Measurements from ENCODE around the gene ERC1. TPM values are rescaled to one million over a fixed set of nuclear protein-coding genes. Genes with fewer than 3 reads are reported as not detected.
A peak's percentile ranks its signal among the peaks of the same experiment; 100 is the strongest.

Gene ERC1
- total and polyA plus RNA-seq, 3 experiments from 2014 or later: 11.0 to 24.2 (median 22.6) TPM

DNA sequence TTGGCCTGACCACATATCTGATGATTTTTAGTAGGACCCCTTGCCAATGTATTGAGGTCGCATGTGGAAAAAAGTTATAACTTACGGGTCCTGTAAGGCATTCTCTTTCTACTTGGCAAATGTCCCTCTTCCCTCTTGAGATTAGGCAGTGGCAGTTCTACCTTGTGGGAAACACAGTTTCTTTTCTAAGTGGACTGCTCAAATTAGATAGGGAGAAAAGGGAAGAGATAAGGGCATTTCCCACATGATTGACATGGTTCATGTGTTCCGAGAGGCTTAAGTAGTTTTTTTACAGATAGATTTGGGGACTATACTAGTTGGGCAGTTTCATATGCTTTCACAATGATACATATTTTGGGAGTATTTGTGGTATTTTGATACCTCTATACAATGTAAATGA is 448.7 kb downstream of the ERC1 start:
- H3K27ac ChIP-seq (ENCODE audit: low read depth, low read length): no peak overlapping the region
- POLR2A ChIA-PET: no interaction called here

DNA sequence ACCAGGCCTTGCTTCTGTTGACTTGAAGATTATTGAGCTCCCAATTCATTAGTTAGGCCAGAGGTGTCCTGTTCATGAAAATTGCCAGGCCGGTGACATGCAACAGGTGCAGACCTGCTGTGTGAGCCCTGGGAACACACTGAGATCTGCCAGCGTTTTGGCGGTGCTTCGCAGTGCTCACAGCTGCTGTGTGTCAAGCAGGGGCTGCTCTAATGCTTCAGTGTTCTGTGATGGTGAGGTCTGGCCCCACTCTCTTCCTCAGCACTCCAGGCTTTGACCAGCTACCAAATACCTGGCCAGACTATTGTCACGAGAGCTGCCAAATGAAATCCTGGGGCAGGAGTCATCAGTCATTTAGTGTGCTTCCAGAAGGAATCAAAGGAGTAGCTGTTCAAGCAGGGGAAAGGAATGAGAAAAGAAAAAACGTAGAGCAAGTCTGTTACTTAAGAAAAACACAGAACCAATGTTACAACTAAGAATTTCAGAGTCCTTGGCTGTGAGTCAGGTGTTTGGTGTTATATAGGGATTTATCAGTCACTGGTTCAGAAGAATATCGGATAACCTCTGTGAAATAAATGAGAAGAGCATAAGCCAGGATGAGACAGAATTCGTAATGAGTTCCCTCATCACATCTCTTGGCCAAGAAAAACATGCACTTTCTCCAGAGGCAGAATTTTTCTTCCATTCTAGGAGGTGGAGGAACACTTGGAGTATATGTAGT is 452.6 kb downstream of the ERC1 start:
- H3K27ac Mint-ChIP-seq: no peak overlapping the region
- H3K4me1 Mint-ChIP-seq: no peaks in the 10 kb centered on the region
- no peak overlapping the region for H3K4me3 ChIP-seq (ENCODE audit: low read length)
- DNase-seq: no peak
- CTCF ChIA-PET: no interaction called here
- H3K36me3 ChIP-seq (ENCODE audit: insufficient read depth, low read length): no peaks in the 10 kb centered on the region
- H3K27me3 Mint-ChIP-seq: no peaks in the 10 kb centered on the region
- POLR2A ChIA-PET: no interaction called here
- no peaks in the 10 kb centered on the region for H3K4me1 ChIP-seq (ENCODE audit: insufficient read depth, low read length)
- H3K36me3 Mint-ChIP-seq: peaks cover 17 to 34% (median 22%) of the 10 kb centered on the region in 3 donors
- H3K27ac ChIP-seq (ENCODE audit: low read depth, low read length): no peak overlapping the region
- H3K9me3 ChIP-seq (ENCODE audit: low read length): no peaks in the 10 kb centered on the region
- no peaks in the 10 kb centered on the region for H3K27me3 ChIP-seq (ENCODE audit: insufficient read depth, low read length, poor library complexity, severe bottlenecking)
- H3K9me3 Mint-ChIP-seq: no peaks in the 10 kb centered on the region
- H3K4me3 Mint-ChIP-seq: no peak overlapping the region

More for the DNA sequence above, 448.7 kb downstream of the ERC1 start:
- no peaks in the 10 kb centered on the region for H3K9me3 ChIP-seq (ENCODE audit: low read length)
- no peaks in the 10 kb centered on the region for H3K27me3 Mint-ChIP-seq
- CTCF ChIA-PET: no interaction called here
- DNase-seq: no peak
- H3K36me3 Mint-ChIP-seq: peaks cover 0 to 11% (median 4%) of the 10 kb centered on the region in 3 donors
- no peaks in the 10 kb centered on the region for H3K9me3 Mint-ChIP-seq
- H3K4me3 Mint-ChIP-seq: no peak overlapping the region
- H3K27ac Mint-ChIP-seq: no peak overlapping the region
- no peaks in the 10 kb centered on the region for H3K4me1 ChIP-seq (ENCODE audit: insufficient read depth, low read length)
- H3K4me1 Mint-ChIP-seq: no peaks in the 10 kb centered on the region
- no peak overlapping the region for H3K4me3 ChIP-seq (ENCODE audit: low read length)
- H3K27me3 ChIP-seq (ENCODE audit: insufficient read depth, low read length, poor library complexity, severe bottlenecking): no peaks in the 10 kb centered on the region
- no peaks in the 10 kb centered on the region for H3K36me3 ChIP-seq (ENCODE audit: insufficient read depth, low read length)

DNA sequence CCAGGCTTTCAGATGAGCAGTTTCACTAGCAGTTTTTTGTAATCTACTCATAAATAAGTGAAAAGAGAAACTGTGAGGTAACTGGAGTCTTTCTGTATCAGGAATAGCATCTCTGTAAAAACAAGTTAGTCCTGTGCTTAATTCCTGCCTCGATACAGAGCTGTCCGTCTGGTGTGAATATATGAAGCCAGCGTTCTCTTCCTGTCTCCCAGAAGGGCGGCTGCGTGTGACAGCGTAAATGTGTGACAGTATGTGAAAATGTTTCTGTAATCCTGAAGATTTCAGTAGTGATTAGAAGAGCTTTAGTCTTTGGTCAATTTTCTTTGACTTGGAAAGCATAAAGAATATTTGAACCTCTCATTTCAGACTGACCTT is 453.1 kb downstream of the ERC1 start:
- H3K36me3 ChIP-seq (ENCODE audit: insufficient read depth, low read length): no peaks in the 10 kb centered on the region
- Mint-ChIP-seq H3K4me3 (no peak overlapping the region), H3K9me3 (no peaks in the 10 kb centered on the region), H3K36me3 (peaks cover 19 to 39% (median 24%) of the 10 kb centered on the region in 3 donors), H3K4me1 (no peaks in the 10 kb centered on the region), H3K27ac (no peak overlapping the region), H3K27me3 (no peaks in the 10 kb centered on the region)
- no peaks in the 10 kb centered on the region for H3K4me1 ChIP-seq (ENCODE audit: insufficient read depth, low read length)
- H3K4me3 ChIP-seq (ENCODE audit: low read length): no peak overlapping the region
- ChIA-PET CTCF (no interaction called here), POLR2A (no interaction called here)
- no peak for DNase-seq
- H3K27me3 ChIP-seq (ENCODE audit: insufficient read depth, low read length, poor library complexity, severe bottlenecking): no peaks in the 10 kb centered on the region
- H3K9me3 ChIP-seq (ENCODE audit: low read length): no peaks in the 10 kb centered on the region
- H3K27ac ChIP-seq (ENCODE audit: low read depth, low read length): no peak overlapping the region

DNA sequence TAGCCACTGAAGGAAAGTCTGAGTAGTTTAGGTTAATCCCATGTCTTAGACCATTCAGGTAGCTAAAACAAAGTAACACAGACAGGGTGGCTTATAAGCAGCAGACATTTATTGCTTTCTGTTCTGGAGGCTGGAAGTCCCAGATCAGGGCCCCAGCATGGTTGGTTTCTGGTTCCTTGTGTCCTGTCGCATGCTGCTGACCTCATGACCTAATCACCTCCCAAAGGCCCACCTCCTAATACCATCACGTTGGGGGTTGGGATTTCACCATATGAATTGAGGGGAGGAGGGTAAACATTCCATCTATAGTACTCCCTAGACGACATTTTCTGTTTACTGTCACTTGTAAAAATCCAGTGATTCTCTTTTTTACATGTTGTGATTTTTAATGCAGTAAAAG is 454.8 kb downstream of the ERC1 start:
- CTCF ChIA-PET: no interaction called here
- no peak overlapping the region for H3K27ac ChIP-seq (ENCODE audit: low read depth, low read length)
- no peaks in the 10 kb centered on the region for H3K4me1 Mint-ChIP-seq
- H3K36me3 Mint-ChIP-seq: peaks cover 24 to 44% (median 28%) of the 10 kb centered on the region in 3 donors
- H3K4me3 ChIP-seq (ENCODE audit: low read length): no peak overlapping the region
- H3K36me3 ChIP-seq (ENCODE audit: insufficient read depth, low read length): no peaks in the 10 kb centered on the region
- H3K27me3 Mint-ChIP-seq: no peaks in the 10 kb centered on the region
- H3K9me3 Mint-ChIP-seq: no peaks in the 10 kb centered on the region
- H3K4me1 ChIP-seq (ENCODE audit: insufficient read depth, low read length): no peaks in the 10 kb centered on the region
- DNase-seq: no peak
- H3K27ac Mint-ChIP-seq: no peak overlapping the region
- H3K27me3 ChIP-seq (ENCODE audit: insufficient read depth, low read length, poor library complexity, severe bottlenecking): no peaks in the 10 kb centered on the region
- H3K4me3 Mint-ChIP-seq: no peak overlapping the region
- H3K9me3 ChIP-seq (ENCODE audit: low read length): no peaks in the 10 kb centered on the region
- POLR2A ChIA-PET: no interaction called here

DNA sequence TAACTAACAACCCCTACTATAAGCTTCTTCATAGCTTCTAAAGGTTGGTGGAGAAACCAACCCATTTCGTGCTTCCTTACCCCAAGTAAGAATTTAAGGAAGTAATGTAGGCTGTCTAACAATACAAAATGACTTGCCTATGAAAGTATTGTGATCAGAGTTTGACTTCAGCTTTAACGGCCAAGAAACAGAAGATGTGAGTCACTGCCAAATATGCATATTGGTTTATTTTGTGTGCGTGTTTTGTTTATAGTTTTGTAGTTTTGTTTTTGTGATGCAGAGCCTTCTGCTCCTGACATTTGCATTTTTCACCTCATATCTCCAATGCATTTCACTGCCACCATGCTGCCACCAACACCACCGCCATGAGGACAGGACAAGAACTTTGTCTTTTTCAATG is 457.3 kb downstream of the ERC1 start:
- ChIA-PET POLR2A (no interaction called here), CTCF (no interaction called here)
- Histone ChIP-seq H3K9me3 (ENCODE audit: low read length) (no peaks in the 10 kb centered on the region), H3K4me1 (ENCODE audit: insufficient read depth, low read length) (no peaks in the 10 kb centered on the region), H3K27me3 (ENCODE audit: insufficient read depth, low read length, poor library complexity, severe bottlenecking) (no peaks in the 10 kb centered on the region), H3K36me3 (ENCODE audit: insufficient read depth, low read length) (no peaks in the 10 kb centered on the region), H3K4me3 (ENCODE audit: low read length) (no peak overlapping the region), H3K27ac (ENCODE audit: low read depth, low read length) (no peak overlapping the region)
- Mint-ChIP-seq H3K9me3 (no peaks in the 10 kb centered on the region), H3K4me3 (no peak overlapping the region), H3K27ac (no peak overlapping the region), H3K4me1 (no peaks in the 10 kb centered on the region), H3K36me3 (peaks cover 24 to 43% (median 38%) of the 10 kb centered on the region in 3 donors), H3K27me3 (no peaks in the 10 kb centered on the region)
- no peak for DNase-seq

DNA sequence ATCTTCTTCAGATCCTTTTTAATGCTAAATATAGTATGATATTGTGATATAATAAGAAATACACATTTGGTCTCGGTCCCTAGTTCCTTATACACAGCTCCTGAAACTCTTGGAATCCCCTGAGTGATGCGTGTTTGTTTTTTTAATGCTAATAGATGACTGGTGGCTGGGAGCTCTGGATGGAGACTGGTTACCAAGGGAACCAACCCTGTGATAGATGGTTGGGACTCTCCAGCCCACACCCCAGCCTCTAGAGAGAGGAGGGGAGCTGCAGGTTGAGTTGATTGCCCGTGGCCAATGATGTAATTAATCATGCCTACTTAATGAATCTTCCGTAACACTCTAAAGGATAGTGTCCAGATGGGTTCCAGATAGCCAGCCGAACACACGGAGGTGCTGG is 462.8 kb downstream of the ERC1 start:
- POLR2A ChIA-PET: no interaction called here
- Mint-ChIP-seq H3K36me3 (peaks cover 15 to 19% (median 17%) of the 10 kb centered on the region in 3 donors), H3K27ac (no peak overlapping the region), H3K9me3 (no peaks in the 10 kb centered on the region), H3K4me1 (no peaks in the 10 kb centered on the region), H3K4me3 (no peak overlapping the region), H3K27me3 (no peaks in the 10 kb centered on the region)
- Histone ChIP-seq H3K27ac (ENCODE audit: low read depth, low read length) (no peak overlapping the region), H3K4me1 (ENCODE audit: insufficient read depth, low read length) (no peaks in the 10 kb centered on the region), H3K4me3 (ENCODE audit: low read length) (no peak overlapping the region), H3K9me3 (ENCODE audit: low read length) (no peaks in the 10 kb centered on the region), H3K36me3 (ENCODE audit: insufficient read depth, low read length) (no peaks in the 10 kb centered on the region), H3K27me3 (ENCODE audit: insufficient read depth, low read length, poor library complexity, severe bottlenecking) (no peaks in the 10 kb centered on the region)
- DNase-seq: no peak
- CTCF ChIA-PET: no interaction called here

DNA sequence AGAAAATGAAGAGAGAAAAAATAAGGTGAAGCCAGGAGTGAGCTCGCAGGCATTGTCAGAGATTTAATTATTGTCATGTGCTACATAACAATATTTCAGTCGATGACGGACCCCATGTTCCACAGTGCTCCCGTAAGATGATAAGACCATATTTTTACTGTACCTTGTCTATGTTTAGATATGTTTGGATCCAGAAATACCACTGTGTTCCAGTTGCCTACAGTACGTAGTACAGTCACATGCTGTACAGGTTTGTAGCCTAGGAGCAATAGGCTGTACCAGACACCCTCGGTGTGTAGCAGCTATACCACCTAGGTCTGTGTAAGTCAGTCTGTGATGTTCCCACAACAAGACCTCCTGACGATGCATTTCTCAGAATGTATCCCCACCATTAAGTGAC is 465.9 kb downstream of the ERC1 start:
- H3K36me3 Mint-ChIP-seq: peaks cover 10 to 12% (median 12%) of the 10 kb centered on the region in 3 donors
- Histone ChIP-seq H3K4me3 (ENCODE audit: low read length) (no peak overlapping the region), H3K27ac (ENCODE audit: low read depth, low read length) (no peak overlapping the region), H3K4me1 (ENCODE audit: insufficient read depth, low read length) (no peaks in the 10 kb centered on the region), H3K9me3 (ENCODE audit: low read length) (no peaks in the 10 kb centered on the region), H3K27me3 (ENCODE audit: insufficient read depth, low read length, poor library complexity, severe bottlenecking) (no peaks in the 10 kb centered on the region), H3K36me3 (ENCODE audit: insufficient read depth, low read length) (no peaks in the 10 kb centered on the region)
- no peaks in the 10 kb centered on the region for H3K4me1 Mint-ChIP-seq
- CTCF ChIA-PET: no interaction called here
- no peak for DNase-seq
- H3K9me3 Mint-ChIP-seq: no peaks in the 10 kb centered on the region
- peak overlapping the region in 1 of 8 donors; percentile 2 for H3K27ac Mint-ChIP-seq
- no peak overlapping the region for H3K4me3 Mint-ChIP-seq
- H3K27me3 Mint-ChIP-seq: no peaks in the 10 kb centered on the region
- POLR2A ChIA-PET: no interaction called here

DNA sequence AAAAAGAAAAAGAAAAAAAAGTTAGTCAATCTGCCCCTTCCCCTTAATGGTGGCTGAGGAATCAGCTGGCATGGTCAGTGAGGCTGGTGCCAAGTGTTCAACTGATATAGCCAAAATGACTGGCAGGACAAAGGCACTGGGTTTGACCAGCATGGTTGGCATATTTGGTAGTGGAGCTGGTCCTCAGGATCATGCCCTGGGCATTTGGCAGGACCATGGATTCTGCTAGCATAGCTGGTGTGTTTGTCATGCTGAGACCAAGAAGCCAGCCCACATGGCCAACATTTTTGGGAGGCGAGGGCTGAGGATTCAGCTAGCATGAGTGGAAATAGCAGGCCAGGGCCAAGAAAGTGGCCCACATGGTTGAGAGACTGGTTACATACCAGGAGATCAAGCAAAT is 466.9 kb downstream of the ERC1 start:
- Histone ChIP-seq H3K27me3 (ENCODE audit: insufficient read depth, low read length, poor library complexity, severe bottlenecking) (no peaks in the 10 kb centered on the region), H3K27ac (ENCODE audit: low read depth, low read length) (no peak overlapping the region), H3K9me3 (ENCODE audit: low read length) (no peaks in the 10 kb centered on the region), H3K36me3 (ENCODE audit: insufficient read depth, low read length) (no peaks in the 10 kb centered on the region), H3K4me1 (ENCODE audit: insufficient read depth, low read length) (no peaks in the 10 kb centered on the region), H3K4me3 (ENCODE audit: low read length) (no peak overlapping the region)
- H3K4me1 Mint-ChIP-seq: no peaks in the 10 kb centered on the region
- ChIA-PET CTCF (no interaction called here), POLR2A (no interaction called here)
- DNase-seq: no peak
- peaks cover 6 to 12% (median 8%) of the 10 kb centered on the region in 3 donors for H3K36me3 Mint-ChIP-seq
- H3K9me3 Mint-ChIP-seq: no peaks in the 10 kb centered on the region
- no peak overlapping the region for H3K4me3 Mint-ChIP-seq
- no peaks in the 10 kb centered on the region for H3K27me3 Mint-ChIP-seq
- H3K27ac Mint-ChIP-seq: no peak overlapping the region

DNA sequence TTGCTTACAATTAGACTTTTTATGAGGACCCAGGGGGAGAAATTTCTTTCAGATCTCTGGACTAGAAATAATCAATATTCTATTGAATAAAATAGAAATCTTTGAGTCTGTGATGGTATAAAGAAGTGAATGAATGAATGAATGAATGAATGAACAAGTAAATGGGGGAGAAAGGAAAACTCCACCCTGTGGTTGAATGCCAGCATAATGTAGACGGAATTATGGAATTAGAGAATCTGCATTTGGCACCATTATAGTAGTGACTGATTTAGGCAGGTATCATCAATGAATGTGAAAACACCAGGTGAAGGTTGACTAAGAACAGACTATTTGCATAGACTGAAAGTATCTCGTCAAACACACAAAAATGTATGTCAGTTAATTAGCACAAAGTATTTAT is 468.3 kb downstream of the ERC1 start:
- Mint-ChIP-seq H3K4me3 (no peak overlapping the region), H3K9me3 (no peaks in the 10 kb centered on the region), H3K27ac (no peak overlapping the region), H3K4me1 (no peaks in the 10 kb centered on the region), H3K27me3 (no peaks in the 10 kb centered on the region), H3K36me3 (peaks cover 11 to 13% (median 13%) of the 10 kb centered on the region in 3 donors)
- no peaks in the 10 kb centered on the region for H3K27me3 ChIP-seq (ENCODE audit: insufficient read depth, low read length, poor library complexity, severe bottlenecking)
- POLR2A ChIA-PET: no interaction called here
- no peak overlapping the region for H3K4me3 ChIP-seq (ENCODE audit: low read length)
- H3K27ac ChIP-seq (ENCODE audit: low read depth, low read length): no peak overlapping the region
- H3K36me3 ChIP-seq (ENCODE audit: insufficient read depth, low read length): no peaks in the 10 kb centered on the region
- H3K4me1 ChIP-seq (ENCODE audit: insufficient read depth, low read length): no peaks in the 10 kb centered on the region
- no peaks in the 10 kb centered on the region for H3K9me3 ChIP-seq (ENCODE audit: low read length)
- no peak for DNase-seq
- CTCF ChIA-PET: no interaction called here

All from CD8-positive, alpha-beta memory T cell (primary cell).